Measurements from ENCODE around the gene CASP8AP2. TPM values are rescaled to one million over a fixed set of nuclear protein-coding genes. Genes with fewer than 3 reads are reported as not detected.

Gene CASP8AP2
- total and polyA plus RNA-seq, 2 experiments from 2014 or later = 31.3 to 75.5 TPM

GRCh38 chr6:89842228-89842627 lies 12.5 kb downstream of the CASP8AP2 start (continued):
- TF ChIP-seq ZNF462 (CRISPR knock-in tag; IDR thresholded peaks at IDR 0.05) = no peak
- no peak for TF ChIP-seq POLR2AphosphoS5 (IDR thresholded peaks at IDR 0.05; ENCODE audit: low read depth)
- TF ChIP-seq NANOG (IDR thresholded peaks at IDR 0.05; ENCODE audit: borderline replicate concordance) = no peak
- TF ChIP-seq, protein P1, sequence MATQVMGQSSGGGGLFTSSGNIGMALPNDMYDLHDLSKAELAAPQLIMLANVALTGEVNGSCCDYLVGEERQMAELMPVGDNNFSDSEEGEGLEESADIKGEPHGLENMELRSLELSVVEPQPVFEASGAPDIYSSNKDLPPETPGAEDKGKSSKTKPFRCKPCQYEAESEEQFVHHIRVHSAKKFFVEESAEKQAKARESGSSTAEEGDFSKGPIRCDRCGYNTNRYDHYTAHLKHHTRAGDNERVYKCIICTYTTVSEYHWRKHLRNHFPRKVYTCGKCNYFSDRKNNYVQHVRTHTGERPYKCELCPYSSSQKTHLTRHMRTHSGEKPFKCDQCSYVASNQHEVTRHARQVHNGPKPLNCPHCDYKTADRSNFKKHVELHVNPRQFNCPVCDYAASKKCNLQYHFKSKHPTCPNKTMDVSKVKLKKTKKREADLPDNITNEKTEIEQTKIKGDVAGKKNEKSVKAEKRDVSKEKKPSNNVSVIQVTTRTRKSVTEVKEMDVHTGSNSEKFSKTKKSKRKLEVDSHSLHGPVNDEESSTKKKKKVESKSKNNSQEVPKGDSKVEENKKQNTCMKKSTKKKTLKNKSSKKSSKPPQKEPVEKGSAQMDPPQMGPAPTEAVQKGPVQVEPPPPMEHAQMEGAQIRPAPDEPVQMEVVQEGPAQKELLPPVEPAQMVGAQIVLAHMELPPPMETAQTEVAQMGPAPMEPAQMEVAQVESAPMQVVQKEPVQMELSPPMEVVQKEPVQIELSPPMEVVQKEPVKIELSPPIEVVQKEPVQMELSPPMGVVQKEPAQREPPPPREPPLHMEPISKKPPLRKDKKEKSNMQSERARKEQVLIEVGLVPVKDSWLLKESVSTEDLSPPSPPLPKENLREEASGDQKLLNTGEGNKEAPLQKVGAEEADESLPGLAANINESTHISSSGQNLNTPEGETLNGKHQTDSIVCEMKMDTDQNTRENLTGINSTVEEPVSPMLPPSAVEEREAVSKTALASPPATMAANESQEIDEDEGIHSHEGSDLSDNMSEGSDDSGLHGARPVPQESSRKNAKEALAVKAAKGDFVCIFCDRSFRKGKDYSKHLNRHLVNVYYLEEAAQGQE (IDR thresholded peaks at IDR 0.05; ENCODE audit: unreplicated experiment) = no peak
- no peak for TF ChIP-seq EZH2 (IDR thresholded peaks at IDR 0.05; ENCODE audit: low read depth, unreplicated experiment)
- no peak for TF ChIP-seq JUNB (IDR thresholded peaks at IDR 0.05; ENCODE audit: unreplicated experiment)
- no peak for TF ChIP-seq CTCF (conservative IDR thresholded peaks at IDR 0.05; ENCODE audit: low read depth in 2 of 2)
- TF ChIP-seq ZNF331 (CRISPR knock-in tag; IDR thresholded peaks at IDR 0.05; ENCODE audit: low read depth) = no peak
- TF ChIP-seq EZH2phosphoT487 (IDR thresholded peaks at IDR 0.05; ENCODE audit: unreplicated experiment) = no peak
- no peak for TF ChIP-seq CREB1 (CRISPR knock-in tag; IDR thresholded peaks at IDR 0.05; ENCODE audit: low read depth)
